Measurements from ENCODE around the gene ARID3B. TPM values are rescaled to one million over a fixed set of nuclear protein-coding genes. Genes with fewer than 3 reads are reported as not detected.

The ARID3B gene
- total and polyA plus RNA-seq, 12 donors = 1.0 to 7.1 (median 3.5) TPM

- intact Hi-C loops (cut with DNase I) = no loop called here
- 90 to 92% (median 91%) methylated on average over 5 of the region's 5 CpGs for WGBS, 4 donors
- Histone ChIP-seq H3K4me1 (replicated peaks in 1 of 2) (no peaks in the 10 kb centered on the region), H3K9me3 (replicated peaks in 1 of 3) (no peaks in the 10 kb centered on the region), H3K4me3 (no peak overlapping the region), H3K27me3 (no peaks in the 10 kb centered on the region), H3K27ac (no peak overlapping the region), H3K36me3 (replicated peaks in 1 of 2) (peaks cover 0 to 4% of the 10 kb centered on the region in 2 donors)
- TF ChIP-seq CTCF (IDR thresholded peaks at IDR 0.05) (no peak), POLR2A (IDR thresholded peaks at IDR 0.05) (no peak)
- DNase-seq = no peak
Measured at GRCh38 chr15:74552773-74553441, 11.9 kb downstream of the ARID3B start.

- H3K27me3 ChIP-seq = no peaks in the 10 kb centered on the region
- no peak overlapping the region for H3K27ac ChIP-seq
- TF ChIP-seq CTCF (IDR thresholded peaks at IDR 0.05) (no peak), POLR2A (IDR thresholded peaks at IDR 0.05) (no peak)
- 87 to 88% (median 87%) methylated on average over 4 of the region's 4 CpGs for WGBS, 4 donors
- no peaks in the 10 kb centered on the region for H3K4me1 ChIP-seq (replicated peaks in 1 of 2)
- no peaks in the 10 kb centered on the region for H3K9me3 ChIP-seq (replicated peaks in 1 of 3)
- DNase-seq = no peak
- no peak overlapping the region for H3K4me3 ChIP-seq
- intact Hi-C loops (cut with DNase I) = no loop called here
- peaks cover 0 to 4% of the 10 kb centered on the region in 2 donors for H3K36me3 ChIP-seq (replicated peaks in 1 of 2)
Measured at GRCh38 chr15:74555192-74555591, 14.2 kb downstream of the ARID3B start.

GRCh38 chr15:74558706-74559105 is 17.7 kb downstream of the ARID3B start:
- WGBS, 4 donors = 90 to 98% (median 97%) methylated on average over 5 of the region's 5 CpGs
- Histone ChIP-seq H3K36me3 (replicated peaks in 1 of 2) (no peaks in the 10 kb centered on the region), H3K9me3 (replicated peaks in 1 of 3) (no peaks in the 10 kb centered on the region), H3K4me1 (replicated peaks in 1 of 2) (no peaks in the 10 kb centered on the region), H3K4me3 (no peak overlapping the region), H3K27me3 (no peaks in the 10 kb centered on the region), H3K27ac (no peak overlapping the region)
- no peak for DNase-seq
- intact Hi-C loops (cut with DNase I) = no loop called here
- TF ChIP-seq CTCF (IDR thresholded peaks at IDR 0.05) (no peak), POLR2A (IDR thresholded peaks at IDR 0.05) (no peak)

- WGBS, 4 donors = 90 to 96% (median 93%) methylated on average over 3 of the region's 3 CpGs
- H3K36me3 ChIP-seq (replicated peaks in 1 of 2) = no peaks in the 10 kb centered on the region
- H3K4me1 ChIP-seq (replicated peaks in 1 of 2) = no peaks in the 10 kb centered on the region
- TF ChIP-seq POLR2A (IDR thresholded peaks at IDR 0.05) = no peak
- no peak for TF ChIP-seq CTCF (IDR thresholded peaks at IDR 0.05)
- no peak overlapping the region for H3K27ac ChIP-seq
- no peak overlapping the region for H3K4me3 ChIP-seq
- H3K9me3 ChIP-seq (replicated peaks in 1 of 3) = no peaks in the 10 kb centered on the region
- H3K27me3 ChIP-seq = no peaks in the 10 kb centered on the region
- DNase-seq = no peak
- intact Hi-C loops (cut with DNase I) = no loop called here
Measured at GRCh38 chr15:74563442-74563841, 22.4 kb downstream of the ARID3B start.

All from adrenal gland (tissue), 12 donors.